ENCODE results near the gene SRC. TPM values are rescaled to one million over a fixed set of nuclear protein-coding genes. Genes with fewer than 3 reads are reported as not detected.

Gene SRC
- total and polyA plus RNA-seq, 2 of the 8 experiments (the other 6 are each of a cell fraction or from before 2014, with no cell fraction given) = 27.6 to 28.8 TPM

DNA sequence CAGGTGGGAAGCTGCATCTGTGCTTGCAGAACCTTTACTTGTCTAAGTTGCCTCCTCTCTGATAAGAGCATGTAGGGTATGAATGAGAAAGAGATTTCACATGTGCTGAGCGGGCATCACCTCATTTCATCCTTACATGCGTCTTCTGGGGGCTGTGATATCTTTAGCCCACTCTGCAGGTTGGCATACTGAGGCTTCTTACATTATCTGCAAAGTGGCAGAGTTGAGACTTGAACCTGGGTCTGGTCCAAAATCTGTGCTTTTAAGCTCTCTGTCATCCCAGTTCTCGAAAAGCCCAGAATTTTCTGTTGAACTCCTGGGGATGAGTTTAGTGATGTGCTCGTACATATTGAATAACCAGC lies 2.0 kb upstream of the SRC start (continued):
- TF ChIP-seq FOSL1 (IDR thresholded peaks at IDR 0.05; ENCODE audit: insufficient read depth, low read depth, low read length) (no peak), POLR2AphosphoS5 (IDR thresholded peaks at IDR 0.05; ENCODE audit: low read depth, low read length) (no peak), SP4 (IDR thresholded peaks at IDR 0.05; ENCODE audit: low read length) (no peak), NRF1 (IDR thresholded peaks at IDR 0.05; ENCODE audit: low read depth, low read length) (no peak)
- TF ChIP-seq, protein P1, sequence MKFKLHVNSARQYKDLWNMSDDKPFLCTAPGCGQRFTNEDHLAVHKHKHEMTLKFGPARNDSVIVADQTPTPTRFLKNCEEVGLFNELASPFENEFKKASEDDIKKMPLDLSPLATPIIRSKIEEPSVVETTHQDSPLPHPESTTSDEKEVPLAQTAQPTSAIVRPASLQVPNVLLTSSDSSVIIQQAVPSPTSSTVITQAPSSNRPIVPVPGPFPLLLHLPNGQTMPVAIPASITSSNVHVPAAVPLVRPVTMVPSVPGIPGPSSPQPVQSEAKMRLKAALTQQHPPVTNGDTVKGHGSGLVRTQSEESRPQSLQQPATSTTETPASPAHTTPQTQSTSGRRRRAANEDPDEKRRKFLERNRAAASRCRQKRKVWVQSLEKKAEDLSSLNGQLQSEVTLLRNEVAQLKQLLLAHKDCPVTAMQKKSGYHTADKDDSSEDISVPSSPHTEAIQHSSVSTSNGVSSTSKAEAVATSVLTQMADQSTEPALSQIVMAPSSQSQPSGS (IDR thresholded peaks at IDR 0.05; ENCODE audit: low read length) = no peak

Data from H1 (cell line).